RKO (cell line): ENCODE results near the gene CA10.

Source experiments
- DNase-seq: peaks from one replicate; pipeline ENCODE4 v3.0.0-alpha.2; 2016; ENCODE audit warnings: low spot score

CA10 gene

GRCh38 chr17:51724043-51724580, 434.4 kb downstream of the CA10 start:
- no peak for DNase-seq

GRCh38 chr17:51722994-51723393, 435.5 kb downstream of the CA10 start:
- peak; percentile 11 for DNase-seq

GRCh38 chr17:51721730-51722129, 436.8 kb downstream of the CA10 start:
- no peak for DNase-seq

- DNase-seq = no peak
Measured at GRCh38 chr17:51720439-51720838, 438.1 kb downstream of the CA10 start.

GRCh38 chr17:51718983-51719382, 439.5 kb downstream of the CA10 start:
- DNase-seq = no peak

GRCh38 chr17:51711581-51711980, 446.9 kb downstream of the CA10 start:
- no peak for DNase-seq

GRCh38 chr17:51710634-51710979, 447.9 kb downstream of the CA10 start:
- no peak for DNase-seq

- DNase-seq = no peak
Measured at GRCh38 chr17:51709694-51710633, 448.6 kb downstream of the CA10 start.

- no peak for DNase-seq
Measured at GRCh38 chr17:51707216-51707615, 451.3 kb downstream of the CA10 start.

- DNase-seq = no peak
Measured at GRCh38 chr17:51706093-51706492, 452.4 kb downstream of the CA10 start.

GRCh38 chr17:51703361-51704341, 454.9 kb downstream of the CA10 start:
- no peak for DNase-seq

GRCh38 chr17:51702963-51703360, 455.6 kb downstream of the CA10 start:
- no peak for DNase-seq

- DNase-seq = no peak
Measured at GRCh38 chr17:51701501-51701900, 457.0 kb downstream of the CA10 start.

- no peak for DNase-seq
Measured at GRCh38 chr17:51700011-51700760, 458.3 kb downstream of the CA10 start.

- no peak for DNase-seq
Measured at GRCh38 chr17:51699303-51699702, 459.2 kb downstream of the CA10 start.

GRCh38 chr17:51692917-51693316, 465.6 kb downstream of the CA10 start:
- no peak for DNase-seq

- DNase-seq = no peak
Measured at GRCh38 chr17:51687887-51688286, 470.6 kb downstream of the CA10 start.

GRCh38 chr17:51685287-51685909, 473.1 kb downstream of the CA10 start:
- no peak for DNase-seq

GRCh38 chr17:51684214-51684613, 474.3 kb downstream of the CA10 start:
- DNase-seq = no peak

GRCh38 chr17:51683291-51683690, 475.2 kb downstream of the CA10 start:
- DNase-seq = no peak

GRCh38 chr17:51682115-51682514, 476.4 kb downstream of the CA10 start:
- DNase-seq = no peak
